Measurements from ENCODE around the gene VIM. TPM values are rescaled to one million over a fixed set of nuclear protein-coding genes. Genes with fewer than 3 reads are reported as not detected.

Gene VIM
- total RNA-seq, 6 donors from 2014 or later = 999 to 2,711 (median 1,731) TPM

DNA sequence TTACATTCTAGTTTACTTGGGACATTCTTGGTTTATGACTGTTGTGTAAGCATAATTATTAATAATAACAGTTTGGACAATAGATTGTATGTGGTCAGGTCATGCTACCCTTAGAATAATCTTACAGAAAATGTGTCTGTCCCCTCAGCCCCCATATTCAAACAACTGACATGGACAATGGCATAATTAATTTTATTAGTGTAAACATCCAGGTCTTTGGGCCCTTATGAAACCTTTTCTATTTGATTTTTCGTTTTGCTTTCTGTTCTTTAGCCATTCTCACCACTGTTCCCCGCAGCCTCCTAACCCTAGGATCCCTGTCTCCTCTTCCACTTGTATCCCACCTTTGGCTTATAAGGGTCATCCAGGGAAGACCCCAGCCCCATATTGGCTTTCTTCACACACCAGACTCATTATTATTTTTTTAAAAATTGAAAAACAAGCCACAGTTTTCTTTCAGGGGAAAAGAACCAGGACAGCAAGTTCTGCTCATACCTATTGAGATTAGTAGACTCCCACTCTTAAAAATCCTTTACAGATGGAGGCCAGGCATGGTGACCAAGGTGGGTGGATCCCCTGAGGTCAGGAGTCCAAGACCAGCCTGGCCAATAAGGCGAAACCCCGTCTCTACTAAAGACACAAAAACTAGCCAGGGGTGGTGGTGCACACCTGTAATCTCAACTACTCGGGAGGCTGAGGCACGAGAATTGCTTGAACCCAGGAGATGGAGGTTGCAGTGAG lies 11.5 kb downstream of the VIM start:
- H3K4me3 ChIP-seq = no peak overlapping the region
- H3K27me3 ChIP-seq = no peaks in the 10 kb centered on the region
- peaks cover 10 to 30% (median 19%) of the 10 kb centered on the region in 4 donors for H3K4me1 ChIP-seq
- TF ChIP-seq CTCF (IDR thresholded peaks at IDR 0.05) (no peak), POLR2AphosphoS5 (IDR thresholded peaks at IDR 0.05) (no peak), POLR2A (IDR thresholded peaks at IDR 0.05) (no peak), EP300 (IDR thresholded peaks at IDR 0.05) (no peak)
- DNase-seq = no peak
- 87 to 89% methylated on average over 6 of the region's 6 CpGs for WGBS, 2 donors
- H3K36me3 ChIP-seq = peaks cover 19 to 41% (median 34%) of the 10 kb centered on the region in 4 donors
- H3K27ac ChIP-seq = peak overlapping the region in 1 of 4 donors; percentile 61
- H3K9me3 ChIP-seq = no peaks in the 10 kb centered on the region
- peak in 1 of 2 donors; percentile 0 for ATAC-seq (ENCODE audit: low FRiP score in 2 of 2)

DNA sequence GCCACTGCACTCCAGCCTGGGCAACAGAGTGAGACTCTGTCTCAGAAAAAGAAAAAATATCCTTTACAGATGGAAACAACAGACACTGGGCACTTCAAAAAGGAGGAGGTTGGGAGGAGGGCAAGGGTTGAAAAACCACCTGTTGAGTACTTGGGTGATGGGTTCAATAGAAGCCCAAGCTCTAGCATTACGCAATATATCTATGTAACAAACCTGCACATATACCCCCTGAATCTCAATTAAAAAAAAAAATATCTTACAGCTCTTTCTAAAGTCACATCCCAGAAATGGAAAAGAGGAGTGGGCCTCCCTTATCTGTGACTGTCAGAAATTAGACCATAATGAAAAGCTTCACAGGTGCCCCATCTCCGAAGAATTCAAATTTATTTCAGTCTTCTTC lies 12.1 kb downstream of the VIM start:
- WGBS, 2 donors = 93 to 97% methylated on average over 2 of the region's 2 CpGs
- DNase-seq = no peak

GRCh38 chr10:17240616-17241015 lies 12.6 kb downstream of the VIM start:
- ATAC-seq (ENCODE audit: low FRiP score in 2 of 2) = no peak
- TF ChIP-seq EP300 (IDR thresholded peaks at IDR 0.05) = no peak
- no peak for TF ChIP-seq CTCF (IDR thresholded peaks at IDR 0.05)
- no peak for TF ChIP-seq POLR2AphosphoS5 (IDR thresholded peaks at IDR 0.05)
- TF ChIP-seq POLR2A (IDR thresholded peaks at IDR 0.05) = no peak

More for the DNA sequence above, 12.1 kb downstream of the VIM start:
- Histone ChIP-seq H3K36me3 (peaks cover 13 to 35% (median 28%) of the 10 kb centered on the region in 4 donors), H3K9me3 (no peaks in the 10 kb centered on the region), H3K27ac (no peak overlapping the region), H3K4me1 (peaks cover 4 to 24% (median 13%) of the 10 kb centered on the region in 4 donors), H3K27me3 (no peaks in the 10 kb centered on the region), H3K4me3 (no peak overlapping the region)
- TF ChIP-seq POLR2AphosphoS5 (IDR thresholded peaks at IDR 0.05) (no peak), CTCF (IDR thresholded peaks at IDR 0.05) (no peak), POLR2A (IDR thresholded peaks at IDR 0.05) (no peak), EP300 (IDR thresholded peaks at IDR 0.05) (no peak)
- ATAC-seq (ENCODE audit: low FRiP score in 2 of 2) = no peak

DNA sequence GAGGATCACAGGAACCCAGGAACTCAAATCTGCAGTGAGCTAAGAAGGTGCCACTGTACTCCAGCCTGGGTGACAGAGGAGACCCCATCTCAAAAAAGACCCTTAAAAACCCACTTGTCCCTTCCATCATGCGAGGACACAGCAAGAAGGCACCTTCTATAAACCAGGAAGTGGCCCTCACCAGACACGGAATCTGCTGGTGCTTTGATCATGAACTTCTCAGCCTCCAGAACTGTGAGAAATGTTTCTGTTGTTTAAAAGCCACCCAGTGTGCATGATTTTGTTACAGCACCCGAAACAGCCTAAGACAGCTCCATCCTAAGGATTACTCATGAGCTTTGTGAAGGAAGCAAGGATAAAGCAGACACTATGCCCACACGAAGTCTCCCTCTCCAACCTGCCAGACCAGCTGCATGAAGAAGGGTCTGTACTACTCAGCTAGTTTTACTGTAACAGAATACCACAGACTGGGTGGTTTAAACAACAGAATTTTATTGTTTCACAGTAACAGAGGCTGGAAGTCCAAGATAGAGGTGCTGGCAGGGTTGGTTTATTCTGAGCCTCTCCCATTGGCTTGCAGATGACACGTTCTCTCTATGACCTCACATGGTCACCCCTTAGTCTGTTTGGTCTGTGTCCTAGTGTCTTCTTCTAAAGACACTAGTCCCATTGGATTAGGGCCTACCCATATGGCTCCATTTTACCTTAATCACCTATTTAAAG lies 13.7 kb downstream of the VIM start:
- H3K36me3 ChIP-seq = peaks cover 0 to 18% (median 12%) of the 10 kb centered on the region in 4 donors
- H3K4me3 ChIP-seq = no peak overlapping the region
- no peaks in the 10 kb centered on the region for H3K27me3 ChIP-seq
- ATAC-seq (ENCODE audit: low FRiP score in 2 of 2) (no peak), DNase-seq (no peak)
- H3K27ac ChIP-seq = no peak overlapping the region
- H3K4me1 ChIP-seq = peaks cover 0 to 7% (median 1%) of the 10 kb centered on the region in 4 donors
- WGBS, 2 donors = 91 to 94% methylated on average over 5 of the region's 5 CpGs
- H3K9me3 ChIP-seq = no peaks in the 10 kb centered on the region
- TF ChIP-seq EP300 (IDR thresholded peaks at IDR 0.05) (no peak), POLR2A (IDR thresholded peaks at IDR 0.05) (no peak), CTCF (IDR thresholded peaks at IDR 0.05) (no peak), POLR2AphosphoS5 (IDR thresholded peaks at IDR 0.05) (no peak)

More at GRCh38 chr10:17240616-17241015, 12.6 kb downstream of the VIM start:
- H3K27ac ChIP-seq = no peak overlapping the region
- DNase-seq = no peak
- H3K4me1 ChIP-seq = peaks cover 0 to 19% (median 9%) of the 10 kb centered on the region in 4 donors
- no peaks in the 10 kb centered on the region for H3K27me3 ChIP-seq
- H3K4me3 ChIP-seq = no peak overlapping the region
- H3K9me3 ChIP-seq = no peaks in the 10 kb centered on the region
- H3K36me3 ChIP-seq = peaks cover 8 to 30% (median 23%) of the 10 kb centered on the region in 4 donors
- 84 to 92% methylated on average over 4 of the region's 4 CpGs for WGBS, 2 donors

Measured in upper lobe of left lung (tissue), 6 donors.